GM18526 (cell line): Measurements from ENCODE around the gene AHCYL2.

Source experiments
- POLR2A ChIP-seq: IDR thresholded peaks from 3 replicates; pipeline ENCODE4 v1.6.1; 2011; ENCODE audit not compliant: insufficient read length; ENCODE audit errors: extremely low read depth

The AHCYL2 gene

DNA sequence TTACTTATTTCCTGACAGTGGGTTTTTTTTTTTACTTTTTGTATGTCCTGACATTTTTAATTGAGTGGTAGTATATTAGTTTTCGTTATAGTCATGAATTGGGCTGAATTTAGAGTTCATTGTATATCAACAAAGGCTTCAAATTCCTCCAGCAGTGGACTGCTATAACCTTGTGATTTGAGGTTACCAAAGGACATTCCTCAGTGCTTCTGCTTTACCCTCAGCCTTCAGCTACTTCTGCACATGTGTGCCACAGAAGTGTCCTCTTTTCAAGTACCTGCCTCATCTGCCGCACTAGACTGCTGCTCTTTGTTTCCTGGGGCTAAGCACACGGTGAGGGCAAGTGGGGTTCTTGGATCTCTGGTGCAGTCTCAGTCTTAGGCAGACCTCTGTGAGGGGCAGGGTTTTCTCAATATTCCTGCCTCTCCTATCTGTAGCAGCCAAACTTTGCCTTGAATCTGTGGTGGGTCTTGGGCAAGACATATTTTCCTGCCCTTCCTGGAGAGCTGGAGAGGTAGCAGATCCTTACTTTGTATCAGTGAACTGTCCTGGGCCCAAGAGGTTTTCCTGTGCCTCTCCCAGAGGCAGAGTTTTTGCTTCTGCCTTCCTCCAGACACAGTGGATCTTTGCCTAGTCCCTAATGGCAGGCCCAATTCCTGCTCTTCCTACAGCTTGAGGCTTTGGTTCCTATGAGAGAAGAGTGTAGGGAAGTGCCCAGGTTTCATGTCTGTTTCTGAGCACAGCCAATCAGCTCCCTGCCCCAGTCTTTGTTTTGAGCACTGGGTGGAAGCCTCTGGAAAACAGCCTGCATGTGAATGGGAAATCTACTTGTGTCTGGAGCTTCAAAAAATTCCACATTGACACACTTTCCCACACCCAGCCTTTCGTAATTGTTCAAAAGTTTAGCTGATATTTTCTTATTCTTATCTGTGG is 170.4 kb downstream of the AHCYL2 start:
- no peak for TF ChIP-seq POLR2A

- no peak for TF ChIP-seq POLR2A
Measured at GRCh38 chr7:129401228-129401966, 176.6 kb downstream of the AHCYL2 start.

DNA sequence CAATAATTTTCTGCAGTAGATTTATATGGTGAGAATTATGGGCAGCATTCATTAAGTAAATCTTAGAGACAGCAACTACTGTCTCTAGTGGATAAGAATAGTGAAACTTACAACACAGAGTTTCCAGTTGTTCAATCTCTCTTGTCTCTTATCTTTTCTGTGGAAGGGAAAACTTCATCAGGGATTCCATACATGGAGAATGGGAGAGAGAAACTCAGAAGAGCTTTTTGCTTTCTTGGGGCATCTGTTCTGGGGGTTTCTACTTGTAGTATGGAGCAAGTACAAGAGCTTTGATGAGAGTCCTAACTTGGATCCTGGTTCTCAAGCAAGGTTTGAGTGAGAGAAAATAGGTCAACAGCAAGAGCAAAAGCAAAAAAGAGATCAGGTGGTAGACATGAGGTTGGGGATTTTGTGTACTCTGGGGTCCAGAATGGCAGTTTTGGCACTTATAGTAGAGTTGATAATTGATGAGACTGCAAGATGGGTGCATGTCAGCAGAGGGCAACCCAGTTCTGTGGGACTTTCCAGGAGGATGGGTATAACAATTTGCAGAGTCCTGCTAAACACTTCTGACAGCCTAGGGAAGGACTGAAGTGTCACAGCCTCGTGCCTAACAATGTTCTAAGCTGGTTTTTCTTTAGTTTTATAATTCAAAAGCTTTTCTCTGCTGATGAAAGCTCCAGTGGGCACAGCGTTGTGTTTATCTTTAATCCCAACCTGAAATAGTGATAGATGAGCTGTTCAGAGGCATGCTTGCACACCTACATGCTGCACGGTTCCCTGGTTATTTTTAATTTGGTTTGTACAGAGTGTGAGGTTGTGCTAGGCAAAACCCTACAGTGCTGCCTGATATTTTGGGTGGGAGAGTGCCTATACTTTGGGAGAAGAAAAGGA is 177.4 kb downstream of the AHCYL2 start:
- no peak for TF ChIP-seq POLR2A

GRCh38 chr7:129405527-129405926 is 180.7 kb downstream of the AHCYL2 start:
- TF ChIP-seq POLR2A = no peak

- no peak for TF ChIP-seq POLR2A
Measured at GRCh38 chr7:129412501-129412900, 187.7 kb downstream of the AHCYL2 start.

DNA sequence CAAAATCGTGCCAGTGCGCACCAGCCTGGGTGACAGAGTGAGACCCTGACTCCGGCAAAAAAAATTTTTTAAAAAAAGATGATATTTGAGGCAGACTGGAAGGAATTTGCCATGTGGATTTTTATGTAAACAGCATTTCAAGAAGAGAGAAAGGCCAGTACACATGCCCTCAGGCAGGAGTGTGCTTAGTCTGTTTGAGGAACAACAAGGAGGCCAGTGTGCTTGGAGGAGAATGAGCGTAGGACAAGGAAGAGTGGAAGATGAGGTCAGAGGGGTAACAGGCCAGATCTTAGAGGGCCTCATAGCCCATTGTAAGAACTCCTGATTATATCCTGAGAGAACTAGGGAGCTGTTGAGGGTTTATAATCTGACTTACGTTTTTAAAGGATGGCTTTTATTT is 192.2 kb downstream of the AHCYL2 start:
- no peak for TF ChIP-seq POLR2A

GRCh38 chr7:129421717-129422250 is 197.0 kb downstream of the AHCYL2 start:
- TF ChIP-seq POLR2A = no peak

DNA sequence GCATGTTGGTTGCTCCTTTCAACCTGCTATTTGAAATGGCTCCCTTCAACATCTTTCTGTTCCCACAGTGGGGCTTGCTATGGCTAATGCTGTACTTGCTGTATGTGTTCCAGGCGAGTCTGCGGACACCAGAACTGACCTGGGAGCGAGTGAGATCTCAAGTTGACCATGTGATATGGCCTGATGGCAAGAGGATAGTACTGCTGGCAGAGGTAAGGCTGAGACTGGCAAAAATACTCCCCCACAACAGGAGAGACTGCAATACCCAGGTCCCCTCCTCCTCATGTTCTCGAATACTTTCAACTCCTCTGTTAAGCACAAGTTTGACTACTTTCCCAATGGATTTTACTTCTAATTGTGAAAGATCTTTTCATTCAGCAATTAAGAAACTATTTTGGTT is 197.9 kb downstream of the AHCYL2 start:
- TF ChIP-seq POLR2A = no peak

GRCh38 chr7:129423700-129424410 is 199.0 kb downstream of the AHCYL2 start:
- no peak for TF ChIP-seq POLR2A

GRCh38 chr7:129426482-129426881 is 201.7 kb downstream of the AHCYL2 start:
- no peak for TF ChIP-seq POLR2A

- no peak for TF ChIP-seq POLR2A
Measured at GRCh38 chr7:129427526-129428045, 202.8 kb downstream of the AHCYL2 start.

- no peak for TF ChIP-seq POLR2A
Measured at GRCh38 chr7:129431911-129432643, 207.2 kb downstream of the AHCYL2 start.
